ENCODE measurements around the gene IRF1.
A peak's percentile ranks its signal among the peaks of the same experiment; 100 is the strongest.

Gene IRF1

GRCh38 chr5:132466433-132467286, 23.9 kb downstream of the IRF1 start:
- TF ChIP-seq CTCF (IDR thresholded peaks at IDR 0.05): no peak
- no peak overlapping the region for H3K27ac ChIP-seq
- intact Hi-C loops (cut with DNase I; ENCODE audit: low total_unique reads): no loop called here
- H3K27me3 ChIP-seq: no peaks in the 10 kb centered on the region
- H3K4me1 ChIP-seq: peaks cover 0 to 20% (median 8%) of the 10 kb centered on the region in 4 donors
- no peak overlapping the region for H3K4me3 ChIP-seq
- peak in 1 of 2 donors; percentile 58 for DNase-seq
- no peaks in the 10 kb centered on the region for H3K36me3 ChIP-seq
- H3K9me3 ChIP-seq: no peaks in the 10 kb centered on the region

- no peak for TF ChIP-seq CTCF (IDR thresholded peaks at IDR 0.05)
- DNase-seq: peak; percentile 13 to 35
- no peaks in the 10 kb centered on the region for H3K9me3 ChIP-seq
- H3K27me3 ChIP-seq: no peaks in the 10 kb centered on the region
- no peak overlapping the region for H3K4me3 ChIP-seq
- H3K27ac ChIP-seq: peak overlapping the region in 1 of 2 donors; percentile 15
- intact Hi-C loops (cut with DNase I; ENCODE audit: low total_unique reads): no loop called here
- no peaks in the 10 kb centered on the region for H3K36me3 ChIP-seq
- H3K4me1 ChIP-seq: peaks cover 0 to 20% (median 8%) of the 10 kb centered on the region in 4 donors
Observed at GRCh38 chr5:132465059-132465707, 25.4 kb downstream of the IRF1 start.

GRCh38 chr5:132464156-132464939, 26.2 kb downstream of the IRF1 start:
- Histone ChIP-seq H3K9me3 (no peaks in the 10 kb centered on the region), H3K27me3 (no peaks in the 10 kb centered on the region), H3K4me1 (peaks cover 0 to 26% (median 12%) of the 10 kb centered on the region in 4 donors), H3K36me3 (no peaks in the 10 kb centered on the region), H3K27ac (peak overlapping the region; percentile 26 to 37), H3K4me3 (peak overlapping the region; percentile 16 to 27)
- peak; percentile 18 to 52 for DNase-seq
- intact Hi-C loops (cut with DNase I; ENCODE audit: low total_unique reads): no loop called here
- no peak for TF ChIP-seq CTCF (IDR thresholded peaks at IDR 0.05)

- intact Hi-C loops (cut with DNase I; ENCODE audit: low total_unique reads): no loop called here
- peak in 1 of 2 donors; percentile 16 for DNase-seq
- peaks cover 0 to 32% (median 15%) of the 10 kb centered on the region in 4 donors for H3K4me1 ChIP-seq
Observed at GRCh38 chr5:132463811-132464155, 26.8 kb downstream of the IRF1 start.

More at GRCh38 chr5:132463811-132464155, 26.8 kb downstream of the IRF1 start:
- Histone ChIP-seq H3K36me3 (no peaks in the 10 kb centered on the region), H3K4me3 (peak overlapping the region; percentile 16 to 27), H3K27me3 (no peaks in the 10 kb centered on the region), H3K9me3 (no peaks in the 10 kb centered on the region), H3K27ac (peak overlapping the region; percentile 26 to 37)
- TF ChIP-seq CTCF (IDR thresholded peaks at IDR 0.05): no peak

Measured in tibial artery (tissue), 4 donors.